ENCODE measurements around the gene RBCK1. TPM values are rescaled to one million over a fixed set of nuclear protein-coding genes. Genes with fewer than 3 reads are reported as not detected.
"Not testable (repeated sequence)": the region's sequence is repeated elsewhere in the genome, so short reads cannot be mapped to it uniquely, and the experiment has no call there.

RBCK1 gene
- total RNA-seq, 2 donors from 2014 or later = 157 to 159 TPM

GRCh38 chr20:434661-435419 lies 26.7 kb downstream of the RBCK1 start:
- H3K27me3 Mint-ChIP-seq = no peaks in the 10 kb centered on the region
- H3K27ac Mint-ChIP-seq = peak overlapping the region; percentile 95 to 96
- peak overlapping the region; percentile 82 for H3K4me3 Mint-ChIP-seq

GRCh38 chr20:435558-435957 lies 27.5 kb downstream of the RBCK1 start:
- peak overlapping the region; percentile 82 for H3K4me3 Mint-ChIP-seq

More at GRCh38 chr20:434661-435419, 26.7 kb downstream of the RBCK1 start:
- no peak for ATAC-seq
- peaks cover 19% of the 10 kb centered on the region for H3K36me3 Mint-ChIP-seq
- H3K9me3 Mint-ChIP-seq = no peaks in the 10 kb centered on the region
- H3K4me1 Mint-ChIP-seq (ENCODE audit: low read depth in 2 of 2) = peaks cover 85 to 90% of the 10 kb centered on the region in 2 donors
- DNase-seq (ENCODE audit: low spot score) = no peak

GRCh38 chr20:436476-436875 lies 28.4 kb downstream of the RBCK1 start:
- peak overlapping the region; percentile 95 to 96 for H3K27ac Mint-ChIP-seq
- H3K4me3 Mint-ChIP-seq = peak overlapping the region; percentile 82
- H3K4me1 Mint-ChIP-seq (ENCODE audit: low read depth in 2 of 2) = peaks cover 82 to 84% of the 10 kb centered on the region in 2 donors
- H3K27me3 Mint-ChIP-seq = no peaks in the 10 kb centered on the region
- H3K36me3 Mint-ChIP-seq = peaks cover 23% of the 10 kb centered on the region
- H3K9me3 Mint-ChIP-seq = no peaks in the 10 kb centered on the region
- DNase-seq (ENCODE audit: low spot score) (no peak), ATAC-seq (no peak)

More at GRCh38 chr20:435558-435957, 27.5 kb downstream of the RBCK1 start:
- no peaks in the 10 kb centered on the region for H3K27me3 Mint-ChIP-seq
- H3K27ac Mint-ChIP-seq = peak overlapping the region; percentile 95 to 96
- peaks cover 20% of the 10 kb centered on the region for H3K36me3 Mint-ChIP-seq
- DNase-seq (ENCODE audit: low spot score) (no peak), ATAC-seq (no peak)
- peaks cover 86 to 91% of the 10 kb centered on the region in 2 donors for H3K4me1 Mint-ChIP-seq (ENCODE audit: low read depth in 2 of 2)
- H3K9me3 Mint-ChIP-seq = no peaks in the 10 kb centered on the region

GRCh38 chr20:437787-438486 lies 29.8 kb downstream of the RBCK1 start:
- ATAC-seq (peak; percentile 8 to 37), DNase-seq (ENCODE audit: low spot score) (no peak)
- peak overlapping the region; percentile 95 to 96 for H3K27ac Mint-ChIP-seq
- peaks cover 33% of the 10 kb centered on the region for H3K36me3 Mint-ChIP-seq
- H3K4me1 Mint-ChIP-seq (ENCODE audit: low read depth in 2 of 2) = peaks cover 74 to 82% of the 10 kb centered on the region in 2 donors
- no peaks in the 10 kb centered on the region for H3K27me3 Mint-ChIP-seq
- H3K4me3 Mint-ChIP-seq = peak overlapping the region; percentile 82
- H3K9me3 Mint-ChIP-seq = no peaks in the 10 kb centered on the region

- Mint-ChIP-seq H3K27ac (peak overlapping the region; percentile 95 to 96), H3K27me3 (no peaks in the 10 kb centered on the region), H3K36me3 (peaks cover 33% of the 10 kb centered on the region), H3K4me3 (peak overlapping the region; percentile 82), H3K9me3 (no peaks in the 10 kb centered on the region), H3K4me1 (ENCODE audit: low read depth in 2 of 2) (peaks cover 65 to 77% of the 10 kb centered on the region in 2 donors)
- ATAC-seq (peak; percentile 88 to 92), DNase-seq (ENCODE audit: low spot score) (peak; percentile 86)
Measured at GRCh38 chr20:438571-439469, 30.7 kb downstream of the RBCK1 start.

- Mint-ChIP-seq H3K27ac (peak overlapping the region; percentile 95 to 96), H3K9me3 (no peaks in the 10 kb centered on the region), H3K27me3 (no peaks in the 10 kb centered on the region), H3K4me3 (peak overlapping the region; percentile 82), H3K4me1 (ENCODE audit: low read depth in 2 of 2) (peaks cover 52 to 70% of the 10 kb centered on the region in 2 donors), H3K36me3 (peaks cover 33% of the 10 kb centered on the region)
- ATAC-seq (no peak), DNase-seq (ENCODE audit: low spot score) (no peak)
Measured at GRCh38 chr20:440148-440547, 32.0 kb downstream of the RBCK1 start.

- no peaks in the 10 kb centered on the region for H3K27me3 Mint-ChIP-seq
- ATAC-seq (no peak), DNase-seq (ENCODE audit: low spot score) (no peak)
- H3K27ac Mint-ChIP-seq = peak overlapping the region; percentile 95 to 96
- H3K4me3 Mint-ChIP-seq = no peak overlapping the region
- peaks cover 33% of the 10 kb centered on the region for H3K36me3 Mint-ChIP-seq
- H3K4me1 Mint-ChIP-seq (ENCODE audit: low read depth in 2 of 2) = peaks cover 47 to 70% of the 10 kb centered on the region in 2 donors
- no peaks in the 10 kb centered on the region for H3K9me3 Mint-ChIP-seq
Measured at GRCh38 chr20:440636-441035, 32.5 kb downstream of the RBCK1 start.

GRCh38 chr20:443223-443775 lies 35.2 kb downstream of the RBCK1 start:
- Mint-ChIP-seq H3K36me3 (peaks cover 29% of the 10 kb centered on the region), H3K9me3 (no peaks in the 10 kb centered on the region), H3K27me3 (no peaks in the 10 kb centered on the region), H3K4me3 (no peak overlapping the region), H3K27ac (no peak overlapping the region), H3K4me1 (ENCODE audit: low read depth in 2 of 2) (peaks cover 20 to 52% of the 10 kb centered on the region in 2 donors)
- DNase-seq (ENCODE audit: low spot score) (no peak), ATAC-seq (no peak)

GRCh38 chr20:444117-444516 lies 36.0 kb downstream of the RBCK1 start:
- Mint-ChIP-seq H3K9me3 (no peaks in the 10 kb centered on the region), H3K36me3 (peaks cover 26% of the 10 kb centered on the region), H3K27ac (peak overlapping the region in 1 of 2 donors; percentile 74), H3K27me3 (no peaks in the 10 kb centered on the region), H3K4me3 (no peak overlapping the region), H3K4me1 (ENCODE audit: low read depth in 2 of 2) (peaks cover 12 to 44% of the 10 kb centered on the region in 2 donors)
- DNase-seq (ENCODE audit: low spot score) = no peak
- ATAC-seq = no peak

GRCh38 chr20:444862-445426 lies 36.8 kb downstream of the RBCK1 start:
- Mint-ChIP-seq H3K9me3 (no peaks in the 10 kb centered on the region), H3K4me1 (ENCODE audit: low read depth in 2 of 2) (peaks cover 7 to 40% of the 10 kb centered on the region in 2 donors), H3K27me3 (no peaks in the 10 kb centered on the region), H3K27ac (peak overlapping the region in 1 of 2 donors; percentile 74), H3K4me3 (no peak overlapping the region), H3K36me3 (peaks cover 18% of the 10 kb centered on the region)
- ATAC-seq (no peak), DNase-seq (ENCODE audit: low spot score) (no peak)

- DNase-seq (ENCODE audit: low spot score) = no peak
- Mint-ChIP-seq H3K9me3 (no peaks in the 10 kb centered on the region), H3K4me3 (no peak overlapping the region), H3K27ac (no peak overlapping the region), H3K27me3 (no peaks in the 10 kb centered on the region), H3K4me1 (ENCODE audit: low read depth in 2 of 2) (peaks cover 6 to 36% of the 10 kb centered on the region in 2 donors), H3K36me3 (peaks cover 16% of the 10 kb centered on the region)
- no peak for ATAC-seq
Measured at GRCh38 chr20:445514-446336, 37.6 kb downstream of the RBCK1 start.

GRCh38 chr20:452021-452420 lies 43.9 kb downstream of the RBCK1 start:
- H3K9me3 Mint-ChIP-seq; H3K27me3 Mint-ChIP-seq; H3K27ac Mint-ChIP-seq; H3K4me3 Mint-ChIP-seq; ATAC-seq; DNase-seq (ENCODE audit: low spot score); H3K36me3 Mint-ChIP-seq: not testable (repeated sequence)
- H3K4me1 Mint-ChIP-seq (ENCODE audit: low read depth in 2 of 2) = peaks cover 13 to 17% of the 10 kb centered on the region in 2 donors

All from natural killer cell treated with Interleukin-12 subunit alpha and Interleukin-12 subunit beta and Interleukin-15 and Interleukin-18, amount 100 ng/mL, for 72 hours (primary cell).